ENCODE measurements around the gene LAPTM4A. TPM values are rescaled to one million over a fixed set of nuclear protein-coding genes. Genes with fewer than 3 reads are reported as not detected.
"Not testable (repeated sequence)": the region's sequence is repeated elsewhere in the genome, so short reads cannot be mapped to it uniquely, and the experiment has no call there.

The LAPTM4A gene
- total RNA-seq, 1 experiment from 2014 or later = 123 TPM

- ChIA-PET POLR2A (no interaction called here), CTCF (no interaction called here)
- Histone ChIP-seq H3K27me3 (ENCODE audit: control insufficient read depth, insufficient read depth, low read length) (no peaks in the 10 kb centered on the region), H3K9me3 (ENCODE audit: control insufficient read depth, insufficient read depth, low read depth, low read length) (no peaks in the 10 kb centered on the region), H3K36me3 (ENCODE audit: control insufficient read depth, insufficient read depth, low read length) (peaks cover 4% of the 10 kb centered on the region; the same call in 1 of the 2 replicates), H3K4me1 (ENCODE audit: control insufficient read depth, insufficient read depth, low read length) (peaks cover 23% of the 10 kb centered on the region), H3K27ac (ENCODE audit: low read length) (peak overlapping the region; percentile 99), H3K4me3 (ENCODE audit: low read depth in 2 of 2, low read length in 2 of 2) (peak overlapping the region; percentile 98)
- no TSS peak for BruUV-seq (replicated peaks)
- no peak for DNase-seq (ENCODE audit: low read depth, low spot score)
- no peak for ATAC-seq
- no peak for TF ChIP-seq CTCF (IDR thresholded peaks at IDR 0.05)
- no peak for TF ChIP-seq POLR2AphosphoS5 (IDR thresholded peaks at IDR 0.05; ENCODE audit: low read depth, low read length)
- no peak for TF ChIP-seq REST (IDR thresholded peaks at IDR 0.05; ENCODE audit: insufficient read depth in 1 of 2, low read depth in 2 of 2, low read length in 1 of 2)
- TF ChIP-seq TCF7L2 (IDR thresholded peaks at IDR 0.05; ENCODE audit: low read depth, low read length) = no peak
- no peak for TF ChIP-seq SIN3A (IDR thresholded peaks at IDR 0.05; ENCODE audit: borderline replicate concordance, insufficient read depth, low read depth, low read length)
- in situ Hi-C loops (cut with HindIII; ENCODE audit: low pct_unique_long_range_greater_than_20kb, low sequenced_read_pairs) (no loop called here), intact Hi-C loops (cut with micrococcal nuclease; ENCODE audit: unreplicated experiment) (no loop called here)
These were observed 1.8 kb downstream of the LAPTM4A start for GRCh38 chr2:20049637-20050036.

- intact Hi-C loops (cut with micrococcal nuclease; ENCODE audit: unreplicated experiment) = no loop called here
- DNase-seq (ENCODE audit: low read depth, low spot score) (no peak), ATAC-seq (no peak)
- BruUV-seq (replicated peaks) = no TSS peak
- POLR2A ChIA-PET = no interaction called here
- no peaks in the 10 kb centered on the region for H3K9me3 ChIP-seq (ENCODE audit: control insufficient read depth, insufficient read depth, low read depth, low read length)
- in situ Hi-C loops (cut with HindIII; ENCODE audit: low pct_unique_long_range_greater_than_20kb, low sequenced_read_pairs) = no loop called here
- no peaks in the 10 kb centered on the region for H3K27me3 ChIP-seq (ENCODE audit: control insufficient read depth, insufficient read depth, low read length)
- H3K36me3 ChIP-seq (ENCODE audit: control insufficient read depth, insufficient read depth, low read length) = peaks cover 4% of the 10 kb centered on the region; the same call in 1 of the 2 replicates
- TF ChIP-seq CTCF (IDR thresholded peaks at IDR 0.05) (no peak), REST (IDR thresholded peaks at IDR 0.05; ENCODE audit: insufficient read depth in 1 of 2, low read depth in 2 of 2, low read length in 1 of 2) (no peak), SIN3A (IDR thresholded peaks at IDR 0.05; ENCODE audit: borderline replicate concordance, insufficient read depth, low read depth, low read length) (no peak), POLR2AphosphoS5 (IDR thresholded peaks at IDR 0.05; ENCODE audit: low read depth, low read length) (no peak), TCF7L2 (IDR thresholded peaks at IDR 0.05; ENCODE audit: low read depth, low read length) (no peak)
- H3K27ac ChIP-seq (ENCODE audit: low read length) = peak overlapping the region; percentile 99; the same call in 1 of the 2 replicates
- H3K4me3 ChIP-seq (ENCODE audit: low read depth in 2 of 2, low read length in 2 of 2) = peak overlapping the region; percentile 98; a peak in 3 of 4 replicates
- peaks cover 23% of the 10 kb centered on the region for H3K4me1 ChIP-seq (ENCODE audit: control insufficient read depth, insufficient read depth, low read length)
- CTCF ChIA-PET = no interaction called here
These were observed 2.7 kb downstream of the LAPTM4A start for GRCh38 chr2:20048488-20049448.

- H3K4me3 ChIP-seq (ENCODE audit: low read depth in 2 of 2, low read length in 2 of 2); H3K9me3 ChIP-seq (ENCODE audit: control insufficient read depth, insufficient read depth, low read depth, low read length); POLR2A ChIA-PET; H3K36me3 ChIP-seq (ENCODE audit: control insufficient read depth, insufficient read depth, low read length); in situ Hi-C loops (cut with HindIII; ENCODE audit: low pct_unique_long_range_greater_than_20kb, low sequenced_read_pairs); CTCF ChIA-PET; ATAC-seq; H3K27me3 ChIP-seq (ENCODE audit: control insufficient read depth, insufficient read depth, low read length); BruUV-seq (replicated peaks); intact Hi-C loops (cut with micrococcal nuclease; ENCODE audit: unreplicated experiment); DNase-seq (ENCODE audit: low read depth, low spot score); H3K27ac ChIP-seq (ENCODE audit: low read length): not testable (repeated sequence)
- H3K4me1 ChIP-seq (ENCODE audit: control insufficient read depth, insufficient read depth, low read length) = peaks cover 17% of the 10 kb centered on the region
These were observed 5.6 kb downstream of the LAPTM4A start for GRCh38 chr2:20045712-20046292.
